HepG2 (cell line): ENCODE data around the gene SCN4B. TPM values are rescaled to one million over a fixed set of nuclear protein-coding genes. Genes with fewer than 3 reads are reported as not detected.

Experiments used
- CBX1 ChIP-seq: IDR thresholded peaks from one replicate; pipeline ENCODE4 v1.6.1; 2016; ENCODE audit warnings: antibody characterized with exemption, low read depth
- DNMT3B ChIP-seq: conservative IDR thresholded peaks from 2 replicates; pipeline ENCODE4 v1.6.1; 2016; ENCODE audit warnings: missing biosample characterization, control low read depth
- ETV5 ChIP-seq: IDR thresholded peaks from 2 replicates; pipeline ENCODE4 v1.6.1; 2018; ENCODE audit warnings: missing biosample characterization, missing genetic modification reagents, inconsistent platforms, borderline replicate concordance
- GFI1 ChIP-seq: sonication (generic); formaldehyde crosslinking; IDR thresholded peaks from 2 replicates; pipeline ENCODE4 v1.5.0; 2020; ENCODE audit warnings: missing genetic modification reagents, mild to moderate bottlenecking, borderline replicate concordance
- GPBP1L1 ChIP-seq: sonication (generic); formaldehyde crosslinking; IDR thresholded peaks from 2 replicates; pipeline ENCODE4 v1.5.0; 2020; ENCODE audit warnings: mild to moderate bottlenecking, missing genetic modification reagents
- HNF1A ChIP-seq, 2 experiments: sonication (generic) in 1 of 2; formaldehyde crosslinking in 1 of 2; IDR thresholded peaks; 2 replicates each; pipeline versions ENCODE4 v1.4.0 to v1.6.1; 2016 to 2020; ENCODE audit warnings: borderline replicate concordance in 1 of 2, low read depth in 1 of 2, mild to moderate bottlenecking in 1 of 2, missing genetic modification reagents in 1 of 2
- HNRNPLL ChIP-seq: fragments of 200-400 bp; formaldehyde crosslinking; IDR thresholded peaks from 2 replicates; pipeline ENCODE4 v1.6.1; 2017; ENCODE audit warnings: mild to moderate bottlenecking, low read depth, low read length; ENCODE audit not compliant: poor library complexity, severe bottlenecking
- KLF16 ChIP-seq, 2 experiments: sonication (generic) in 1 of 2; formaldehyde crosslinking in 1 of 2; IDR thresholded peaks; 2 replicates each; pipeline versions ENCODE4 v1.6.1 to v1.8.0; 2016 to 2023; ENCODE audit warnings: missing genetic modification reagents in 2 of 2, missing compliant biosample characterization in 1 of 2
- POGZ ChIP-seq: sonication (generic); formaldehyde crosslinking; IDR thresholded peaks from 2 replicates; pipeline ENCODE4 v1.4.0; 2020; ENCODE audit warnings: mild to moderate bottlenecking, missing genetic modification reagents
- RELA ChIP-seq: sonication (generic); formaldehyde crosslinking; IDR thresholded peaks from 2 replicates; pipeline ENCODE4 v1.4.0; 2020; ENCODE audit warnings: missing genetic modification reagents
- SP140L ChIP-seq: sonication (generic); formaldehyde crosslinking; IDR thresholded peaks from 2 replicates; pipeline ENCODE4 v1.4.0; 2020; ENCODE audit warnings: missing genetic modification reagents, borderline replicate concordance
- SP2 ChIP-seq: sonication (generic); formaldehyde crosslinking; IDR thresholded peaks from 2 replicates; pipeline ENCODE4 v1.5.1; 2020; ENCODE audit warnings: mild to moderate bottlenecking, missing genetic modification reagents
- TBX2 ChIP-seq: sonication (generic); formaldehyde crosslinking; IDR thresholded peaks from 2 replicates; pipeline ENCODE4 v1.5.0; 2020; ENCODE audit warnings: missing genetic modification reagents, mild to moderate bottlenecking, borderline replicate concordance
- XRCC5 ChIP-seq: fragments of 200-400 bp; formaldehyde crosslinking; optimal IDR thresholded peaks from 2 replicates; pipeline ENCODE3; 2017; ENCODE audit warnings: mild to moderate bottlenecking, low read length
- ZBTB8A ChIP-seq: sonication (generic); formaldehyde crosslinking; IDR thresholded peaks from 2 replicates; pipeline ENCODE4 v1.4.0; 2020; ENCODE audit warnings: mild to moderate bottlenecking, low read depth, missing genetic modification reagents, borderline replicate concordance
- ZNF317 ChIP-seq: sonication (generic); formaldehyde crosslinking; IDR thresholded peaks from 2 replicates; pipeline ENCODE4 v1.5.0; 2020; ENCODE audit warnings: mild to moderate bottlenecking, missing genetic modification reagents
- ZNF598 ChIP-seq: sonication (generic); formaldehyde crosslinking; IDR thresholded peaks from 2 replicates; pipeline ENCODE4 v1.5.1; 2020; ENCODE audit warnings: mild to moderate bottlenecking, missing genetic modification reagents, borderline replicate concordance
- ZNF605 ChIP-seq: sonication (generic); formaldehyde crosslinking; IDR thresholded peaks from 2 replicates; pipeline ENCODE4 v1.8.0; 2022; ENCODE audit warnings: mild to moderate bottlenecking, missing genetic modification reagents
- ZNF713 ChIP-seq: sonication (generic); formaldehyde crosslinking; IDR thresholded peaks from 2 replicates; pipeline ENCODE4 v1.4.0; 2020; ENCODE audit warnings: mild to moderate bottlenecking, missing genetic modification reagents
- ZNF737 ChIP-seq: sonication (generic); formaldehyde crosslinking; IDR thresholded peaks from 2 replicates; pipeline ENCODE4 v1.5.0; 2020; ENCODE audit warnings: missing genetic modification reagents, mild to moderate bottlenecking, borderline replicate concordance
- ZNF788 ChIP-seq: sonication (generic); formaldehyde crosslinking; IDR thresholded peaks from 2 replicates; pipeline ENCODE4 v1.5.0; 2020; ENCODE audit warnings: mild to moderate bottlenecking, missing genetic modification reagents, borderline replicate concordance
- polyA plus RNA-seq, 8 experiments: library from polyadenylated mRNA; depleted of rRNA in 3 of 8; stranded (reverse) in 7 of 8; unstranded in 1 of 8; fragments of >200 nt; fragmentation: Illumina TruSeq in 4 of 8; extraction: Trizol in 4 of 8; gene quantifications; 2 replicates each; pipeline versions ENCODE4 v1.2.1 to v1.2.3, GENCODE V29; 2011 to 2016; ENCODE audit warnings: low read depth in 4 of 8, missing spikeins in 1 of 8, mixed read lengths in 1 of 8; ENCODE audit not compliant: insufficient read depth in 1 of 8
- total RNA-seq, 5 experiments: library from RNA; depleted of rRNA; stranded (reverse); fragments of >200 nt; fragmentation: Illumina TruSeq; extraction: Trizol; gene quantifications; 2 replicates each; pipeline ENCODE4 v1.2.3, GENCODE V29; 2016; ENCODE audit warnings: low read depth in 1 of 5

The SCN4B gene
- total and polyA plus RNA-seq, 2 of the 13 experiments (the other 11 are each of a cell fraction or from before 2014, with no cell fraction given) = 0.04 to 0.29 TPM

GRCh38 chr11:118145285-118146227 lies 7.1 kb downstream of the SCN4B start (continued):
- TF ChIP-seq HNF1A (IDR thresholded peaks at IDR 0.05; ENCODE audit: low read depth) (no peak), HNF1A (CRISPR knock-in tag; IDR thresholded peaks at IDR 0.05; ENCODE audit: borderline replicate concordance) (peak; percentile 36; the same call in 1 of the 2 replicates), POGZ (CRISPR knock-in tag) (0 out of 2 replicates have a peak, but pooled peaks have one; percentile 59), ZBTB8A (CRISPR knock-in tag) (no peak), CBX1 (peak; percentile 51), GPBP1L1 (CRISPR knock-in tag) (no peak), ZNF598 (peak; percentile 52; the same call in 1 of the 2 replicates), TBX2 (CRISPR knock-in tag) (peak; percentile 55), ZNF713 (peak; percentile 69; the same call in 1 of the 2 replicates), SP2 (CRISPR knock-in tag) (peak; percentile 35; the same call in 1 of the 2 replicates), ZNF788 (peak; percentile 39; the same call in 1 of the 2 replicates), GFI1 (CRISPR knock-in tag) (peak; percentile 74), SP140L (CRISPR knock-in tag) (no peak), ETV5 (0 out of 2 replicates have a peak, but pooled peaks have one; percentile 12), DNMT3B (CRISPR knock-in tag) (no peak), ZNF317 (0 out of 2 replicates have a peak, but pooled peaks have one; percentile 28), KLF16 (CRISPR knock-in tag; IDR thresholded peaks at IDR 0.05) (peak in 1 of 2 experiments; percentile 53; a peak in 1 of 4 replicates), ZNF737 (CRISPR knock-in tag) (no peak), RELA (CRISPR knock-in tag) (peak; percentile 91; the same call in 1 of the 2 replicates), XRCC5 (peak; percentile 89), ZNF605 (CRISPR knock-in tag) (0 out of 2 replicates have a peak, but pooled peaks have one; percentile 48), HNRNPLL (peak; percentile 92)
